Keratinocyte (primary cell): ENCODE measurements around the gene SCUBE3. TPM values are rescaled to one million over a fixed set of nuclear protein-coding genes. Genes with fewer than 3 reads are reported as not detected.

Experiments
- DNase-seq: peaks from one replicate; pipeline ENCODE4 v3.0.0-alpha.2; 2011; ENCODE audit warnings: low read depth, missing footprints, low spot score
- FAIRE-seq: peaks from 2 replicates; lab custom pipeline; 2011; peaks lifted over from hg19 to GRCh38; lab: Jason Lieb, UNC
- H2AFZ ChIP-seq: 2 replicates; pipeline ENCODE4 v1.6.0; 2012; ENCODE audit warnings: low read length, control low read depth, inconsistent platforms; ENCODE audit not compliant: control insufficient read depth
- H3K27ac ChIP-seq: 2 replicates; pipeline ENCODE4 v1.5.1; 2011; ENCODE audit warnings: low read length; ENCODE audit not compliant: control insufficient read depth, insufficient read depth
- H3K27me3 ChIP-seq: 3 replicates; pipeline ENCODE4 v1.6.0; 2011; ENCODE audit warnings: low read length; ENCODE audit not compliant: control insufficient read depth, insufficient read depth; ENCODE audit errors: extremely low read depth
- H3K36me3 ChIP-seq, 2 experiments: 2 replicates in 1 of 2; 3 replicates in 1 of 2; pipeline ENCODE4 v1.5.1; 2011; ENCODE audit warnings: low read length in 2 of 2, mild to moderate bottlenecking in 1 of 2; ENCODE audit not compliant: control insufficient read depth in 2 of 2, insufficient read depth in 2 of 2; ENCODE audit errors: extremely low read depth in 1 of 2
- H3K4me1 ChIP-seq: 3 replicates; pipeline ENCODE4 v1.5.1; 2011; ENCODE audit warnings: low read length; ENCODE audit not compliant: control insufficient read depth, insufficient read depth; ENCODE audit errors: extremely low read depth
- H3K4me2 ChIP-seq: 3 replicates; pipeline ENCODE4 v1.6.0; 2011; ENCODE audit warnings: low read depth, low read length; ENCODE audit not compliant: control insufficient read depth, insufficient read depth; ENCODE audit errors: extremely low read depth
- H3K4me3 ChIP-seq, 3 experiments: fragments of 200-600 bp in 1 of 3; sonication (generic) in 1 of 3; 2 replicates in 2 of 3; 3 replicates in 1 of 3; pipeline ENCODE4 v1.5.1; 2011 to 2016; ENCODE audit warnings: low read length in 3 of 3, mild to moderate bottlenecking in 3 of 3, control low read depth in 2 of 3, inconsistent platforms in 1 of 3, low read depth in 1 of 3, mixed read lengths in 1 of 3, mixed run types in 1 of 3, moderate library complexity in 1 of 3; ENCODE audit not compliant: control insufficient read depth in 2 of 3, insufficient read depth in 2 of 3; ENCODE audit errors: extremely low read depth in 1 of 3
- H3K79me2 ChIP-seq: 2 replicates; pipeline ENCODE4 v1.6.0; 2012; ENCODE audit warnings: low read length; ENCODE audit not compliant: control insufficient read depth, insufficient read depth
- H3K9ac ChIP-seq: 3 replicates; pipeline ENCODE4 v1.6.0; 2011; ENCODE audit warnings: low read length; ENCODE audit not compliant: control insufficient read depth, insufficient read depth; ENCODE audit errors: extremely low read depth
- H3K9me1 ChIP-seq: 3 replicates; pipeline ENCODE4 v1.6.0; 2011; ENCODE audit warnings: low read length; ENCODE audit not compliant: control insufficient read depth, insufficient read depth; ENCODE audit errors: extremely low read depth
- H3K9me3 ChIP-seq: 2 replicates; pipeline ENCODE4 v1.5.1; 2012; ENCODE audit warnings: low read depth, low read length; ENCODE audit not compliant: control insufficient read depth
- H4K20me1 ChIP-seq: 3 replicates; pipeline ENCODE4 v1.6.0; 2011; ENCODE audit warnings: low read length; ENCODE audit not compliant: control insufficient read depth, insufficient read depth; ENCODE audit errors: extremely low read depth
- EZH2 ChIP-seq: IDR thresholded peaks from one replicate; pipeline ENCODE4 v1.6.1; 2012; ENCODE audit warnings: inconsistent platforms, mild to moderate bottlenecking, low read length, moderate library complexity
- dilution Hi-C: fragments of 300-500 bp; cut with MboI; formaldehyde crosslinking; loops from one replicate; pipeline ENCODE4 v1.7.0; 2020; ENCODE audit warnings: low sequenced_read_pairs; ENCODE audit not compliant: extremely low pct_ligation_motif_present
- polyA plus RNA-seq, 5 experiments: library from polyadenylated mRNA; depleted of rRNA in 3 of 5; stranded (reverse) in 3 of 5; stranded (forward) in 1 of 5; unstranded in 1 of 5; fragments of >200 nt; gene quantifications; 1 replicate in 1 of 5; 2 replicates in 3 of 5; 3 replicates in 1 of 5; pipeline versions ENCODE4 v1.2.1 to v1.2.3, GENCODE V29; 2011 to 2012; ENCODE audit warnings: missing spikeins in 2 of 5, low read depth in 1 of 5, low replicate concordance in 1 of 5
- TF ChIP-seq, protein P1 (sequence below), 3 experiments: IDR thresholded peaks in 1 of 3; conservative IDR thresholded peaks in 1 of 3; optimal IDR thresholded peaks in 1 of 3; 2 replicates in 2 of 3; 3 replicates in 1 of 3; pipeline versions ENCODE3 to v1.5.1; 2011; ENCODE audit warnings: low read length in 3 of 3, mild to moderate bottlenecking in 3 of 3, moderate library complexity in 2 of 3, control low read depth in 1 of 3, inconsistent platforms in 1 of 3; ENCODE audit not compliant: insufficient read depth in 2 of 3; ENCODE audit errors: extremely low read depth in 1 of 3

Gene SCUBE3
- polyA plus RNA-seq, 1 donor (not counting 4 experiments of a cell fraction or from before 2014, with no cell fraction given): 0.01 TPM

DNA sequence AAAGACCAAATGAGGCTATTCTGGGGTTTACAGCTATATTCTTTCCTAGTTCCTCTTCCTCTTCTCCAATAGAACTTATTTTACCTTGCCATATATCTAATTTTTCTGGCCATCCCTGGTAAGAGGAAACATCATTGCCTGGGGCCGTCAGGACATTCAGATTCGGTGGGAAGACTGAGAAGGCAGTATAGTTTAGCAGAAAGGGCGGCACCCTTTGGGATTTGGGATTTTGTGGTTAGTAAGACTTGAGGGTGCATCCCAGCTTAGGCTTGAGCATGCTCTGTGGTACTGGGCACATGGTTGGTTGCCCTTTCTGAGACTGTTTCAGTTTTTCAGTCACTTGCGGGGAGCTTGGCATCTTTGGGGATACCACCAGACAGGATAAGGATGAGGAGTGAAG, 21.1 kb downstream of the SCUBE3 start:
- Histone ChIP-seq H3K27me3 (no peaks in the 10 kb centered on the region), H3K4me2 (no peak overlapping the region), H3K9me1 (no peaks in the 10 kb centered on the region), H3K27ac (no peak overlapping the region), H3K4me3 (no peak overlapping the region), H3K36me3 (no peaks in the 10 kb centered on the region), H3K9me3 (no peaks in the 10 kb centered on the region), H3K9ac (no peak overlapping the region), H2AFZ (no peak overlapping the region), H3K4me1 (no peaks in the 10 kb centered on the region), H3K79me2 (no peaks in the 10 kb centered on the region), H4K20me1 (no peaks in the 10 kb centered on the region)
- FAIRE-seq (no peak), DNase-seq (no peak)
- dilution Hi-C loops: no loop called here
- TF ChIP-seq EZH2: no peak
- TF ChIP-seq, protein P1, sequence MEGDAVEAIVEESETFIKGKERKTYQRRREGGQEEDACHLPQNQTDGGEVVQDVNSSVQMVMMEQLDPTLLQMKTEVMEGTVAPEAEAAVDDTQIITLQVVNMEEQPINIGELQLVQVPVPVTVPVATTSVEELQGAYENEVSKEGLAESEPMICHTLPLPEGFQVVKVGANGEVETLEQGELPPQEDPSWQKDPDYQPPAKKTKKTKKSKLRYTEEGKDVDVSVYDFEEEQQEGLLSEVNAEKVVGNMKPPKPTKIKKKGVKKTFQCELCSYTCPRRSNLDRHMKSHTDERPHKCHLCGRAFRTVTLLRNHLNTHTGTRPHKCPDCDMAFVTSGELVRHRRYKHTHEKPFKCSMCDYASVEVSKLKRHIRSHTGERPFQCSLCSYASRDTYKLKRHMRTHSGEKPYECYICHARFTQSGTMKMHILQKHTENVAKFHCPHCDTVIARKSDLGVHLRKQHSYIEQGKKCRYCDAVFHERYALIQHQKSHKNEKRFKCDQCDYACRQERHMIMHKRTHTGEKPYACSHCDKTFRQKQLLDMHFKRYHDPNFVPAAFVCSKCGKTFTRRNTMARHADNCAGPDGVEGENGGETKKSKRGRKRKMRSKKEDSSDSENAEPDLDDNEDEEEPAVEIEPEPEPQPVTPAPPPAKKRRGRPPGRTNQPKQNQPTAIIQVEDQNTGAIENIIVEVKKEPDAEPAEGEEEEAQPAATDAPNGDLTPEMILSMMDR (optimal IDR thresholded peaks at IDR 0.05 in 1 of 3, IDR thresholded peaks at IDR 0.05 in 1 of 3, conservative IDR thresholded peaks at IDR 0.05 in 1 of 3; ENCODE audit: extremely low read depth in 1 of 3, insufficient read depth in 2 of 3, low read length in 3 of 3): no peak

DNA sequence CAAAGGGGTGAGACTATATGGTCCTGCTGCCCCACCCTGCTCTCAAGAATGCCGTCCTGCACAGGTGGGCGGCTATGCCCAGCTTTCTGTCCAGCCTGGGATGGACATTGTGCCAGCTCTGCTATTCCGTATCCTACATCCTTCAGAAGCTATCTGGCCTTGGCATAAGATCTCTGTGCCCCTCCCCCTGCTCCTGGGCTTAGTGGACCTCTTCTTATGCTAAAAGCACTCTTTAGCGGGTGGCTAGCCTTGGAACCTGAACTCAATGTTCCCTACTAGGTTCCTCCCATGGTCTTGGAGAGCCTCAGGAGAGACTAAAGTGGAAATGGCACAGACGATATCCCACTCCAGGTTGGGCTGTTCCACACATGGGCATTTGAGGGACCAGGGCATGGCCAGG, 22.5 kb downstream of the SCUBE3 start:
- no peaks in the 10 kb centered on the region for H4K20me1 ChIP-seq
- no peak overlapping the region for H2AFZ ChIP-seq
- FAIRE-seq (no peak), DNase-seq (no peak)
- no peaks in the 10 kb centered on the region for H3K9me3 ChIP-seq
- no peaks in the 10 kb centered on the region for H3K27me3 ChIP-seq
- dilution Hi-C loops: no loop called here
- no peak overlapping the region for H3K4me2 ChIP-seq
- H3K9ac ChIP-seq: no peak overlapping the region
- H3K4me3 ChIP-seq: no peak overlapping the region
- H3K36me3 ChIP-seq: no peaks in the 10 kb centered on the region
- H3K27ac ChIP-seq: no peak overlapping the region
- H3K79me2 ChIP-seq: no peaks in the 10 kb centered on the region
- H3K9me1 ChIP-seq: no peaks in the 10 kb centered on the region
- H3K4me1 ChIP-seq: no peaks in the 10 kb centered on the region
- TF ChIP-seq, protein P1 (optimal IDR thresholded peaks at IDR 0.05 in 1 of 3, IDR thresholded peaks at IDR 0.05 in 1 of 3, conservative IDR thresholded peaks at IDR 0.05 in 1 of 3; ENCODE audit: extremely low read depth in 1 of 3, insufficient read depth in 2 of 3, low read length in 3 of 3): no peak
- no peak for TF ChIP-seq EZH2
